OCI-LY7 (cell line): Measurements from ENCODE around the gene DARS1. TPM values are rescaled to one million over a fixed set of nuclear protein-coding genes. Genes with fewer than 3 reads are reported as not detected.
A peak's percentile ranks its signal among the peaks of the same experiment; 100 is the strongest.

Experiments used
- BruUV-seq: library from RNA; stranded (reverse); fragments of 400-500 nt; replicated peaks from 2 replicates; lab custom pipeline; 2021; lab: Mats Ljungman, UMichigan
- CTCF ChIA-PET: fragments of 300-600 bp; sonication (Branson Sonifier 250); formaldehyde crosslinking; loops from one replicate; lab custom pipeline; 2022; ENCODE audit warnings: antibody characterized with exemption; ENCODE audit not compliant: unreplicated experiment; lab: Charles Lee
- POLR2A ChIA-PET: fragments of 300-600 bp; sonication (Branson Sonifier 250); formaldehyde crosslinking; loops from one replicate; lab custom pipeline; 2022; ENCODE audit warnings: antibody characterized with exemption; lab: Charles Lee
- DNase-seq: peaks from one replicate; pipeline ENCODE4 v3.0.0-alpha.2; 2015; ENCODE audit warnings: low spot score
- H2AFZ ChIP-seq: fragments of 200-600 bp; sonication (generic), shearing (Covaris generic); 2 replicates; pipeline ENCODE4 v1.6.1; 2014; ENCODE audit warnings: mild to moderate bottlenecking, antibody characterized with exemption, low read length, moderate library complexity
- H3K27ac ChIP-seq: fragments of 200-600 bp; sonication (generic); 2 replicates; pipeline ENCODE4 v1.5.1; 2014; ENCODE audit warnings: mixed run types, low read depth, mild to moderate bottlenecking, moderate library complexity, low read length, inconsistent platforms; ENCODE audit not compliant: poor library complexity, severe bottlenecking
- H3K36me3 ChIP-seq: fragments of 200-600 bp; sonication (generic); 2 replicates; pipeline ENCODE4 v1.6.1; 2014; ENCODE audit warnings: mild to moderate bottlenecking, antibody characterized with exemption, low read length, moderate library complexity, mixed read lengths; ENCODE audit not compliant: insufficient read depth
- H3K4me1 ChIP-seq: fragments of 200-600 bp; sonication (generic); 2 replicates; pipeline ENCODE4 v1.5.1; 2014; ENCODE audit warnings: mild to moderate bottlenecking, low read length; ENCODE audit not compliant: insufficient read depth, poor library complexity, severe bottlenecking
- H3K4me2 ChIP-seq: fragments of 200-600 bp; sonication (generic); 2 replicates; pipeline ENCODE4 v1.6.1; 2014; ENCODE audit warnings: mild to moderate bottlenecking, low read length
- H3K4me3 ChIP-seq: fragments of 200-600 bp; sonication (generic); 2 replicates; pipeline ENCODE4 v1.5.1; 2014; ENCODE audit warnings: mild to moderate bottlenecking, low read depth, low read length; ENCODE audit not compliant: poor library complexity, severe bottlenecking
- H3K79me2 ChIP-seq: fragments of 200-600 bp; sonication (generic); 2 replicates; pipeline ENCODE4 v1.6.1; 2016; ENCODE audit warnings: low read depth, mild to moderate bottlenecking, low read length, moderate library complexity, mixed read lengths; ENCODE audit not compliant: insufficient read depth
- H3K9me2 ChIP-seq: fragments of 200-600 bp; sonication (generic); 2 replicates; pipeline ENCODE4 v1.6.1; 2016; ENCODE audit warnings: mild to moderate bottlenecking, low read length, mixed read lengths; ENCODE audit not compliant: insufficient read depth
- H3K9me3 ChIP-seq: fragments of 200-600 bp; sonication (generic); 2 replicates; pipeline ENCODE4 v1.6.1; 2014; ENCODE audit warnings: mild to moderate bottlenecking, mixed run types, low read length, mixed read lengths
- H4K20me1 ChIP-seq: fragments of 200-600 bp; sonication (generic); 2 replicates; pipeline ENCODE4 v1.6.1; 2014; ENCODE audit warnings: mild to moderate bottlenecking, antibody characterized with exemption, low read length, moderate library complexity, mixed read lengths; ENCODE audit not compliant: insufficient read depth
- EZH2phosphoT487 ChIP-seq: fragments of 200-600 bp; sonication (generic); IDR thresholded peaks from 2 replicates; pipeline ENCODE4 v1.6.1; 2018; ENCODE audit warnings: low read depth, borderline replicate concordance, mild to moderate bottlenecking, mixed run types, antibody characterized with exemption, low read length, moderate library complexity, mixed read lengths
- intact Hi-C: fragments of 100-400 bp; cut with micrococcal nuclease; formaldehyde crosslinking; loops from one replicate; pipeline ENCODE4 v1.10.0; 2022; ENCODE audit not compliant: unreplicated experiment
- total RNA-seq, 2 experiments: library from RNA; depleted of rRNA in 1 of 2; stranded (reverse); fragments of >200 nt in 1 of 2; shearing (Covaris generic) in 1 of 2; gene quantifications; 2 replicates each; pipeline ENCODE4 v1.2.3, GENCODE V29; 2014 to 2022
- TF ChIP-seq, protein P1 (sequence below): fragments of 200-600 bp; sonication (generic); conservative IDR thresholded peaks from 2 replicates; pipeline ENCODE4 v1.5.1; 2014; ENCODE audit warnings: mild to moderate bottlenecking, antibody characterized with exemption, low read length, moderate library complexity, mixed read lengths

Gene DARS1
- total RNA-seq, 2 experiments from 2014 or later, result 90.5 to 140 TPM

DNA sequence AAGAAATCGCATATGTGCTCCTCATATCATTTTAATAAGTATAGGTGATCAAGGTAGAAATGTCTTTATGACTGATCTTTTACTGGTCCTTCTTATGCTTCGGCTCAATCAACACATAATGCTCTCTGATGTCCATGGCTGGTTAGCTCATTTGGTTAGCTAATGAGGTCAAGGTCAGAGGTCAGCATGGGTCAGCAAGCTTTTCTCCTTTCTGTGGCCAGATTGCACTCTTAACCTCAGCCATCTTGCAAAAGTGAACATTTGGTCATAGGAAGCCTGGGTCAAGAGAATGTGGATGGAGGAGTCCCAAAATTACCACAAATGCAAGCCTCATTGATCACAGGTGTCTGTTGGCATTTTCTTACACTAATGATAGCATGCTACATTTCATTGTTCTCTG lies 35.4 kb upstream of the DARS1 start:
- Histone ChIP-seq H3K9me2 (no peaks in the 10 kb centered on the region), H3K36me3 (no peaks in the 10 kb centered on the region), H4K20me1 (no peaks in the 10 kb centered on the region), H3K4me1 (peaks cover 35% of the 10 kb centered on the region), H3K4me2 (peak overlapping the region; percentile 38), H3K9me3 (no peaks in the 10 kb centered on the region), H3K4me3 (no peak overlapping the region), H2AFZ (no peak overlapping the region), H3K27ac (no peak overlapping the region), H3K79me2 (no peaks in the 10 kb centered on the region)
- intact Hi-C loops, result no loop called here
- no peak for DNase-seq
- ChIA-PET POLR2A (interaction anchor here (0.6 to 3.3 kb wide), 8 partner anchors 9 to 361 kb away, joined by 3 to 16 read pairs (median 5); no protein-coding TSS in a partner anchor), CTCF (interaction anchor here (0.8 to 1.1 kb wide), 2 partner anchors 10 to 37 kb away, joined by 3 read pairs; no protein-coding TSS in a partner anchor)
- TF ChIP-seq, protein P1, sequence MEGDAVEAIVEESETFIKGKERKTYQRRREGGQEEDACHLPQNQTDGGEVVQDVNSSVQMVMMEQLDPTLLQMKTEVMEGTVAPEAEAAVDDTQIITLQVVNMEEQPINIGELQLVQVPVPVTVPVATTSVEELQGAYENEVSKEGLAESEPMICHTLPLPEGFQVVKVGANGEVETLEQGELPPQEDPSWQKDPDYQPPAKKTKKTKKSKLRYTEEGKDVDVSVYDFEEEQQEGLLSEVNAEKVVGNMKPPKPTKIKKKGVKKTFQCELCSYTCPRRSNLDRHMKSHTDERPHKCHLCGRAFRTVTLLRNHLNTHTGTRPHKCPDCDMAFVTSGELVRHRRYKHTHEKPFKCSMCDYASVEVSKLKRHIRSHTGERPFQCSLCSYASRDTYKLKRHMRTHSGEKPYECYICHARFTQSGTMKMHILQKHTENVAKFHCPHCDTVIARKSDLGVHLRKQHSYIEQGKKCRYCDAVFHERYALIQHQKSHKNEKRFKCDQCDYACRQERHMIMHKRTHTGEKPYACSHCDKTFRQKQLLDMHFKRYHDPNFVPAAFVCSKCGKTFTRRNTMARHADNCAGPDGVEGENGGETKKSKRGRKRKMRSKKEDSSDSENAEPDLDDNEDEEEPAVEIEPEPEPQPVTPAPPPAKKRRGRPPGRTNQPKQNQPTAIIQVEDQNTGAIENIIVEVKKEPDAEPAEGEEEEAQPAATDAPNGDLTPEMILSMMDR, result no peak
- no peak for TF ChIP-seq EZH2phosphoT487
- no TSS peak for BruUV-seq

DNA sequence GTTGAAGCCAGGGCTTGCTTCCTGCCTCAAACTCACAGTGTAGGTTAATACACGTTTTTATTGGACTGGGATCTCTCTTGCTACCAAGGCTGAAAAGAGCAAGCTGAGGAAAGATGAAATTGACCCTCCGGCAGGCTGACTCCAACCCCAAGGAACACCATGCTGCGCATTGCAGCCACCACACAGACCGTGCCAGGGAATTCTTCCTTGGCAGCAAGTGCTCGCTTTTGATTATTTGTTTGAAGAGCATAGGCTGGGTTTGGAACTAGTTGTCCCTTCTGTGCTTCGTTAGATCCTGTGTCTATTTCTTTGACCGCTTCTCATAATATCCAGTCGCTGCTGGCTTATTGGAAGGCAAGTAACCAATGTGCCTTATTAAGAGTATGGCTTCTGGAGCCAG lies 34.4 kb upstream of the DARS1 start:
- intact Hi-C loops, result no loop called here
- no peak overlapping the region for H3K4me3 ChIP-seq
- CTCF ChIA-PET, result interaction anchor here (1.1 kb wide), 1 partner anchor 38 kb away, joined by 3 read pairs; no protein-coding TSS in a partner anchor
- no peaks in the 10 kb centered on the region for H3K36me3 ChIP-seq
- no TSS peak for BruUV-seq
- no peak overlapping the region for H2AFZ ChIP-seq
- no peaks in the 10 kb centered on the region for H4K20me1 ChIP-seq
- DNase-seq, result no peak
- TF ChIP-seq, protein P1, result no peak
- TF ChIP-seq EZH2phosphoT487, result no peak
- no peak overlapping the region for H3K27ac ChIP-seq
- H3K9me2 ChIP-seq, result no peaks in the 10 kb centered on the region
- no peaks in the 10 kb centered on the region for H3K79me2 ChIP-seq
- peak overlapping the region; percentile 18; the same call in 1 of the 2 replicates for H3K4me2 ChIP-seq
- POLR2A ChIA-PET, result interaction anchor here (2.5 to 3.3 kb wide), 2 partner anchors 14 to 34 kb away, joined by 9 to 16 read pairs; no protein-coding TSS in a partner anchor
- H3K4me1 ChIP-seq, result peaks cover 32% of the 10 kb centered on the region
- no peaks in the 10 kb centered on the region for H3K9me3 ChIP-seq

DNA sequence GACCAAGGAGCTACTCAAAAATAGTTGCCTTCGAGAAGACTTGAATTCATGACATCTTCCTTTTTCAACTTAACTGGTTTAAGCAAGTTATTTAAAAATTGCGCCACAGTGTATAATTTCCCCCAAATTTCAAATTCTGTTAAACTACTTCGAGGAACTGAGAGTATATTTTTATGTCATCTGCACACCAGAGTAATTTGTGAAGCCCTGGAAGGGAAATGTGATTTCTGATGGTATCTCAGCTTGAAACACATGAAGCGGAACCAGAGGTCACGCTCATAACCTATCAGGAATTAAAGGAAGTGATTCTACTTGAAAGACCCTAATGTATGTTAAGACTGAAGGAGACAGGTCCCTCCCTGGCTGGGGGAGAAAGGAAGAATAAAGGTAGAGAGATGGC lies 33.9 kb upstream of the DARS1 start:
- peak overlapping the region; percentile 18 for H3K4me2 ChIP-seq
- H3K4me1 ChIP-seq, result peaks cover 32% of the 10 kb centered on the region
- H4K20me1 ChIP-seq, result no peaks in the 10 kb centered on the region
- no peak overlapping the region for H2AFZ ChIP-seq
- H3K27ac ChIP-seq, result no peak overlapping the region
- DNase-seq, result peak; percentile 59
- no peaks in the 10 kb centered on the region for H3K9me2 ChIP-seq
- H3K79me2 ChIP-seq, result no peaks in the 10 kb centered on the region
- CTCF ChIA-PET, result no interaction called here
- intact Hi-C loops, result no loop called here
- POLR2A ChIA-PET, result interaction anchor here (0.6 to 1.9 kb wide), 3 partner anchors 21 to 38 kb away, joined by 3 to 5 read pairs (median 3); no protein-coding TSS in a partner anchor
- no peaks in the 10 kb centered on the region for H3K9me3 ChIP-seq
- H3K36me3 ChIP-seq, result no peaks in the 10 kb centered on the region
- H3K4me3 ChIP-seq, result no peak overlapping the region
- BruUV-seq, result no TSS peak
- TF ChIP-seq, protein P1, result no peak
- TF ChIP-seq EZH2phosphoT487, result no peak
